ENCODE data around the gene BANP.
"Not testable (repeated sequence)": the region's sequence is repeated elsewhere in the genome, so short reads cannot be mapped to it uniquely, and the experiment has no call there.

The BANP gene

DNA sequence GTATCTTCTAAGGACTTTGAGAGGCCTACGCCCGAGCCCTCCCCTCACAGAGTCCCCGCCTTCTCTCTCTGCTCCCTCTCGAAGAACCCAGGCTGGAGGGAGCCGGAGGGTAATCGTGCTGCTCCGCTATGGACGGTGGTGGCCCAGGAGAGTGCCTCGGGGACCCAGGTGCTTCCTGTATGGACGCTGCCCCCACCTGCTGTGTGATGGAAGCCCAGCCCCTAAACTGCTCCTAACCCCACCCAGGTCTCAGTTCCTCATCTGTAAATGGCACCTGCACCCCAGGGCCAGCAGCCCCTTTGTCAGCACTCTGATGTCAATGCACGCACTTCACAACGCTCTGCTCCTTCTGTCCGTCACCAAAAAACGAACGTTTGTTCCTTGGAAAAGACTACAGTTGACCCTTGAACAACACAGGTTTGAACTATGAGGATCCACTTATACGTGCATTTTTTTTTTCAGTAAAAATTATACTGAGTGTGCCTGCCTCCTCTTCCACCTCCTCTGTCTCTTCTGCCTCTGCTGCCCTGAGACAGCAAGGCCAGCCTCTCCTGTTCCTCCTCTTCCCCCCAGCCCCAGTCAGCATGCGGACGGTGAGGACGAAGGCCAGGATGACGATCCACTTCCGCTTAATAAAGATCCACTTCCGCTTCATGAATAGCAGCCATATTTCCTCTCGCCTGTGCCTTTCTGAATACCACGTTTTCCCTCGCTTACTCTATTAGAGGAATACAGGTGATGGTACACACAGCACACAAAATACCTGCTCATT lies 118.3 kb downstream of the BANP start:
- no peak for DNase-seq

DNA sequence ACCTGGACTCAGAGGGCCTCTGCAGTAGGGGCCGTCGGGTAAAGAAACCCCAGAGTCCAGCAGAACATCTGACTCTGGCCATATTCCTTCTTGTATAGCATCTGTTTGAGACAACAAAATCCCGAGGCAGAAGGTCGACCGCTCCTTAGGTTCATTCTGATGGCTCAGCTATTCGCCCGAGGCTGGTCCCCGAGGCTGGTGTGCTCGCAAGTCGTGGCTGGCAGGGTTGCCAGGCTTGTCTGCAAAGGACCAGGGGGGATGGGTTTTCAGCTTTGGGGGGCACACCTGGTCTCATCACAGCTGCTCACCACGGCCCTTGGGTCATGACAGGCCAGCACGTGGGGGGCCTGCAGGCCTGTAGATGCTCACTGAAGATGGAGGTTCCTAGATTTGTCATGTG lies 119.1 kb downstream of the BANP start:
- DNase-seq: no peak

DNA sequence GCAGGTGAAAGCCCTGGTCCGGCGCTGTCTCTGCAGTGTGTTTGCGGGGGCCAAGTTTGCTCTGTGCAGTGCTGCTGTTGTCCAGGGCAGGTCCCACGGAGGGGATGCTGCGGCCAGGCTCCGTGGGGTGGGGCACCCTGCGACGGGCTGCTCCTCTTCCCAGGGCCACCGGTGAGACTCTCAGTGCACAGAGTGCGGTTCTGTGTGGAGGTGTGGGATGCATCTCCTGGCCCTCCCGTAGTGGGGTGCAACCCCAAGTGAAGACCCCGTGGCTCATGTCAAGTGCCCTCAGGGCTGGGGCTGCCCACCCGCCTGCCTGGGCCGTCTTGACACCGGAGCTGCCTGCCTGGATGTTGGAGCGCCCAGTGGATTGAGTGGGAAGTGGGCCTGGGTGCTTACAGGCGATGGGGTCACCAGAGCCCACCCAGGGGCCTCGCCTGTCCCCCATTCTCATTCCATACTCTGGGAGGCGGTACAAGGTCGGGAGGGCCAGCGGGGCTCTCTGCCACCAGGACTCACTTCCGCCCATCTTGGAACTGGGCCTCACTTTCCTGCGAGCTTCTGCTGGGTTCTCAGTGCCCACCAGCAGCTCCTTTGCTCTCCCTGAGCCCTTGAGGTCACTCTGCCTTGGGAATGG lies 119.9 kb downstream of the BANP start:
- DNase-seq: no peak

DNA sequence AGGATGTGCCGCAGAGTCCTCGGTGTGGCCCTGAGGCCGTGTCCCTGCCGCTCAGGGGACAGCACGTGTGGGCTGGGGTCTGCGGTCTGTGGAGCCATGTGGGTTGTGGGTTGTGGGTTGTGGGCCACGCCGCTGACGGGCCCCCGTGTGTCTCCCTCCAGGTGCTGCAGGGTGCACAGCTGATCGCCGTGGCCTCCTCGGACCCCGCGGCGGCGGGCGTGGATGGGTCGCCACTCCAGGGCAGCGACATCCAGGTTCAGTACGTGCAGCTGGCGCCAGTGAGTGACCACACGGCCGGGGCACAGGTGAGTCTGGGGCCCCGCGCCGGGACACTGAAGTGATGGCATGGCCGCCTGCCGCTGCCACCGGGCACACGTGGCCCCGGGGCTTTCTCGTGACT lies 120.7 kb downstream of the BANP start:
- DNase-seq: no peak

DNA sequence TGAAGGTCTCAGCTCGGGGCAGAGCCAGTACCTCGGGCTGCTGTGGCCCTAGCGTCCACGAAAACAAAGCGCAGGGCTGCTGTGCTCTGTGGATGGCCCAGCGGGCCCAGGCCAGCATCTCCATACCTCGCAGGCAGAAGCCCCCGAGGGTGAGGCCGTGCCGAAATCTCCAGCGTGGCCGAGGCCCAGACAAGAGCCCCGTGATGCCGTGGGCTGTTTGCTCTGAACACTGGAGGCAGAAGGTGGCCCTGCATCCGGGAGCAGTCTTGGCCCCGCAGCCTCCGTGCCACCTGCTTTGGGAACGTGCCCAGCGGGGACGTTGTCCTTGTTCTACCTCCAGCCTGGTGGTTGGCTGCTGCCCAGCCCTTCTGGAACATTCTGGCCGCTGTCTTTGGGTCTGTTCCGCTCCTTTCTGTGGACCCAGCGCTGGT lies 121.4 kb downstream of the BANP start:
- DNase-seq: no peak

DNA sequence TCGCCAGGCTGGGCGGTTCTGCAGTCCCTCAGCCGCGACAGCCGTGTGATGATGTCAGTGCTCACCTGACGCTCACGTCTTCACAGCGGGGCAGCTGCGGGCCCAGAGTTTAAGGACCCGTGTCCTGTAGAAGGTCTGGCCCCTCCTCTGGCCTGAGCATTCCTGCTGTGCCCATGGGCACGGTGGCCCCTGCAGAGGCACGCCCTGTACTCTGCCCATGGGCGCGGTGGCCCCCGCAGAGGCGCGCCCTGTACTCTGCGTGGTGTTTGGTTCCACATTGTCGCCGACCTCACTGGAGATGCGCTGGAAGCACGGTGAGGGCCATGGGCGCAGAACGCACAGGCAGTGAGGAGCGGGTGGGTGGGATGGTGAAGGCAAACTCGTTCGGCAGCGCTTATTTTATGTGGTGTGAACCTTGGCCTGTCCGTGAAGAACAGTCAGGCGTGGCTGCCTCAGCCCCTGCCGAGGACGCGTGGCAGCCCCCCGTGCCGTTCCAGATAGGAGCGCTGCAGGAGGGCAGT lies 122.0 kb downstream of the BANP start:
- no peak for DNase-seq

DNA sequence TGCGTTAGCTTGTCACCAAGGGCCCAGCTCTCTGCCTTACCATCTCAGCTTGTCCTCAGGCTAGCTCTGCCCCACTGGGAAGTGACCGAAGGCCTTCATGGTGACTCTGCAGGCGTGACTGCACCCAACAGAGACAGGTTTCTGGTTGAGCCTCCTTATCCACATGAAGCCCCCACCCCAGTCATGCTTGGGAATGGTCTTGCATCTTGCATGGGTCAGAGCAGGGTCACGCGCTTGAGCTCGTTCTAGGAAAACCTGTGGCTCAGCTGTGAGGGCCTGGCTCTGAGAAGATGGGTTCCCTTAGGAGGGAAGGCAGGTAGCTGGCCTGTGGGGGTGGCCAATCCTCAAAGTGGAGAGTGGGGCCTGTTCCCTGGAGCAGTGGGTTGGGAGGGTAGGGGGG lies 122.8 kb downstream of the BANP start:
- DNase-seq: no peak

DNA sequence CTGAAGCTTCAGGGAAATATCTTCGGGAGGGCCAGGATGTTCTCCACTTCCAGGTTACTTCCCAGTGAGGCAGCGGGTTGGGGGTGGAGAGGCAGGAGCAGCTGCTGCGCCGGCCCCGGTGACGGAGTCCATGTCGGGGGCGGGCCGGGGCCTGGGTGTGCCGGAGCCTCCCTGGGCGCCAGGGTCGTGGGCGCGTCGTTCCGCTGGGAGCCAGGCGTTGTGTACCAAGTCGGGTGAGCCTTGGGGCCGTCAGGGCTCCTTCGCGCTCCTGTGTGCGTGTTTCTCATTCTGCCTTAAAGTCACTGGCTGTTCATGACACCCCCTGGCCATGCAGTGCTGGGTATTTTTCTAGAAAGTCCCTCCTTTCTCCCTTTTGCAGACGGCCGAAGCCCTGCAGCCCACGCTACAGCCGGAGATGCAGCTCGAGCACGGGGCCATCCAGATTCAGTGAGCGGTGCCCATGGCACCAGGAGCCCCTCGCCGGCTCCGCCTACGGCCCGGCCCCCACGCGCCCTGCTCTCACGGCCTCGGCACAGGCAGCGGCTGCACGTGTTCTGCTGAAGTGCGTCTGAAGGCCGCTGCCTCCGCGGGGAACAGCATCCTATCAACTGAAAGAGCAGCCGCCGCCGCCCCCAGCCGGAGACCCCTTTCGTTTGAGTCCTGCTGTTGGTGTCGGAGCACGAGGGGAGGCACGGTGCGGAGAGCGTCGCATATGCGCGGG lies 125.1 kb downstream of the BANP start:
- no peak for DNase-seq

DNA sequence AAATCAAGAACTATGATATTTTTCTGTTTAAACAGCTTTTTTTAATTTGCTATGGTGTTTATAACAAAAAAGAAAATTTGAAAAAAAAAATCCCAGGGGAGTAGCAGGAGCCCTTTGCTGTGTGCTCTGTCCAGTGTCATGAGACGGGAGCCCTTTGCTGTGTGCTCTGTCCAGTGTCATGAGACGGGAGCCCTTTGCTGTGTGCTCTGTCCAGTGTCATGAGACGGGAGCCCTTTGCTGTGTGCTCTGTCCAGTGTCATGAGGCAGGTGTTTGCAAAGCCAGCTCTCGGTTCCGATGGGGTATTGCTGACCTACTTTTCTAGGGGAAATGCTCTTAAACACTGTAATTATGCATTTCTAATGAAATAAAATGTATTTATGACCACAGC lies 125.7 kb downstream of the BANP start:
- not testable (repeated sequence) for DNase-seq

DNA sequence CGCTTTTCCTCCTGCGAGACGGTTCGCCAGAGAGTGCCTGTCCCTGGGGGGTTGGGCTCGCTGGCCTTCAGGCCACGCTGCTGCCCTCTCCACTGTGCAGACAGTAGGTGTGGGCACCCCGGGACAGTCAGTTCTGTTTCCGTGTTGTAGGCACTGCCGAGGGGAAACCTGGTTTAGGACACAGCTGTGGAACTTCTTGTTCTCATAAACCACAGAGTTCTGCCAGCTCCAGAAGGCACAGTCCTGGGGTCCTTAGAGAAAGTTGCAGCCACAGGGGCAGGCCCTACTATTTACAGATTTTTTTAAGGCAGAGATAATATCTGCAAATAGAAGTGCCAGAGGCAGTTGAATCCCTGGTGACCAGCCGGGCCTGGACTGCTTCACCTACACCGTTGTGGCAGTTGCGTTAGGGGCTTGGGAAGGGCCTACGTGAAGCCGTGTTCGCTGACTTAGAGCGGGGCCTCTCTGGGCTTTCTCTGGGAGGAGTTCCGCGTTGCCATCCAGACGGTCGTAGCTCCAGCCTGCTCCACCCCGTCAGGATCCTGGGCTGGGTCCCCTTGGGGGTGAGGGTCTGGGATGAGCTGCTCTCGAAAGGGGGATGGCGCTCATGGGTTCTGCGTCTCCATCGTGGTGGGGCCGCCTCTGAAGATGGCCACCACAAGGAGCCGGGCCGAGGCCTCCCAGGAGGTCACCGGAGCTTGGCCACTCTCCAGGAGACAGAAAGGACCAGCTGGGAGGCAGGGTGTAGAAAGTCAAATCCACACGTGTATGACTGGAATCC lies 126.3 kb downstream of the BANP start:
- DNase-seq: no peak

DNA sequence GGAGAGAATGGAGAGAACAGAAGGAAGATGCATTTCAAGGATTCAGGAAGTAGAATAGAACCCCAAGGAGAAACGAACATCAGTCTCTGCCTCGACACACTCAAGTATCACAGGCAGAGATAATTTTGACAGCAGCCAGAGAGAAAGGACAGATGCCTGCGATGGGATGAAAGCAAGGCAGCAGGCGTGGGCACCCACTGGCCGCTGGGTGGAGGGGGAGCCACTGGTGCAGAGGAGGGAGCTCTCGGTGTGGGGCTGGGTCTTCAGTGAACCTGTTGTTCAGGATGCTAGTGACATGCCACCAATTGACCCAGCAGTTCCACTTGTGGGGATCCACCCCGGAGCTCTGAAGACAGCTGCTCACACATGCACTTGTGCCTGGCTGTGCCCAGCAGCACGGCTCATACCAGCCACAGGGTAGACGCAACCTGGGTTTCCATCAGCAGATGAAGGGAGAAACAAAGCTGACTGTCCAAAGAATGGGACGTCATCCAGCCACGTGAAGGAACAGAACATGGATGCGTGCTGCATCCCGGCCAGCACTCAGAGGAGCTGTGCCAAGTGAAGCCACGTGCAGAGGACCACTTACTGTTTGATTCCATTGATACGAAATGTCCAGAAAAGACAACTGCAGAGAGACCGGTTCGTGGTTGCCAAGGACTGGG lies 127.0 kb downstream of the BANP start:
- DNase-seq: no peak

DNA sequence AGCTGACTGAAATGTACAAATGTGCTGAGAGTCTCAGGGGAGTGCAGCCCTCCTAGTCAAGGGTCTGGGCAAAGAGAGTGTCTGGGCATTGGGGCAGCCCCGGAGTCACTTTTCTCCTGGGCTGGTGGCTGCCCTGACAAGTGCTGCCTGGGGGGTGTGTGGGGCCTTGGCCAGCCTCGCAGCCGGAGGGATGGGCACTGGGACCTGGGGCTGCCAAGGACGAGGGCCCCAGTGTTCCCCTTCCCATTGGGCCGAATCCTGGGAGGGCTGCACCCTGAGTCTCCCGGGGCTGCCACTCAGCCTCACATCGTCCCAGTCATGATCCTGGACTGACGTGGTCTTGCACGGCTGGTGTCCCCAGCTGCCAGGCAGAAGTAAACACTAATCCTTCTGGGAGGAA lies 132.3 kb downstream of the BANP start:
- no peak for DNase-seq

DNA sequence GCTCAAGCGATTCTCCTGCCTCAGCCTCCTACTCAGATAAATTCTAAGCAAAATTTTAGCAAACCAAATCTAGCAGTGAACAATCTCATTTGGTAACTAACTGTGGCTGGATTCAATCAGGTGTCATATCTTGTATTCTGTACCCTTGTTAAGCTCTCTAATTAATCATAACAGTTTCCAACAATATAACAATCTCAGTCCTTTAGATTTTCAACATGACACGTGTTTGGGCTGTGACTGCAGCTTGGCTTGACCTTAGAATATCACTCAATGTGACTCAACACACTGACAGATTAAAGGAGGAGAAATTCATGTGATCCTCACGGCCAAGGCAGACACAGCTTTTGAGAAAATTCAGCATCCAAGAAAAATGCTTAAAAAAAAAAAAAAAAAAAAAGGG lies 133.6 kb downstream of the BANP start:
- no peak for DNase-seq

DNA sequence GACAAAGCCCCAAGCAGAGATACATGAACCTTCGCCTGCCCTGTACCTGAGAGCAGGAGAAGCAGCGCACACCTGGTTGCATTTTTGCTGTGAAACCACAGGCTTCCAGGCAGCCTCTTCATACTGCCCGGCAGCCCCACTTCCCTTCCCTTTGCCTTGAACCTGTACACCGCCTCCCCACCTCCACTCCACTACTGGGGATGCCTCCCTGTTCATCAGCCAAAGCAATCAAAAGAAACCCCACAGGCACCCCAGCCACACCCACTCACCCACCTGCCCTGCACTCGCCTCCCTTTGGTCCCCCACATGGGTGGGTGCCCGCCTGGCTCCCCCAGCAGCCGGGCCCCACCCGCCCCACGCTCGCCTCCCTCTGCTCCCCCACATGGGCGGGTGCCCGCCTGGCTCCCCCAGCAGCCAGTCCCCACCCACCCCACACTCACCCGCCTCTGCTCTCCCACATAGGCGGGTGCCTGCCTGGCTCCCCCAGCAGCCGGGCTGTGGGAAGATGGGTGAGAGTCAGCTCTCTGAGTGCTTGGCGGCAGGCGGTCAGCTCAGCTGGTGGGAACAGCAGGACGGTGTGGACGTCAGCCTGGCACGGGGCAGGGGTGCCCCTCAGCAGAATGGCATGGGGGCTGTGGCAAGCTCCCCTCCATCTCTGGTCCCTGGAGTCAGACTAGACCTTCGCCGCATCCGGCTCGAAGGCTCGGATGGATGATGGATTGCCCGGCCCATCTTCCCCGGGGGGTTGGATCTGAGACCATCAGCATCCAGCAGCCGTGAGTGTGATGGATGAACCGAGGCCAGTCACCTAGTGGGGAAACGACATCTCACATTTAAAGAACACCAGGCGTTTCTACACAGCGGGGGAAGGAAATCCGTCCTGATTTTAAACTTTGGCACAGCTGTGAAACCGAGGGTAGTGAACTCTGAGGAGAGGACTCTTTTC lies 135.6 kb downstream of the BANP start:
- DNase-seq: no peak

DNA sequence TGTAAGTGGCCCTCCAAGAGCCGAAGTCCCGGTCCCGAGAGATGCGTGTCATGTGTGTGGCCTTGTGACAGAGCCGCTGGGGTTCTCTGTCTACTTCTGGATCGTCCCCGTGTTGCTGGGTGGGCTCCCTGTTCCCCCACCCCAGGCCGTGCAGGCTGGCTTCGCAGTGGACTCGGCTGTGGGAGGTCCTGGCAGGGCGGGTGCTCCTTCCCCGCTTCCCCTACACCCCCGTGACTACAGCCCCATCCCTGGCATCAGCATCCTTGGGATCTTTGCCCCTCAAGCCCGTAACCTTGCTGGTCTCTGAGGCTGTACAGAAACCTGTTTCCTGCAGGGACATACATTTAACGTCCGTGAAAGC lies 136.3 kb downstream of the BANP start:
- DNase-seq: no peak

DNA sequence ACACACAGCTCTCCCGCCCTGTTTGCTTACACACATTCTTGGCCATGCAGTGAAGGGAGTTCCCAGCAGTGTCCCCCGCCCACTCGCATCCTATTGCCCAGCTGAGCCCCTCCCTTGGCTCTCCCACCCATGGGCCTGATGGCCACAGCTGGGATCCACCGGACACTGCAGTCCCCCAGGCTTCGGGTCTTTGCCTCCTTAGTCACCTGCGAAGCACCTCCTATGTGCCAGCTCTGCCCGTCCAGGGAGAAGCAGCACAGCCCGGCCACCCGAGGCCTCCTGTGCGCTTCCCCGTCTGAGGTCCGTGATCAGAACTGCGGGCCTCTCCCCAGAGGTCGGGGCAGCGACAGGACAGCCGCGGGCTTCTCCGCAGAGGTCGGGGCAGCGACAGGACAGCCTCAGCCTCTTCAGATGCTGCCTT lies 136.9 kb downstream of the BANP start:
- DNase-seq: no peak

DNA sequence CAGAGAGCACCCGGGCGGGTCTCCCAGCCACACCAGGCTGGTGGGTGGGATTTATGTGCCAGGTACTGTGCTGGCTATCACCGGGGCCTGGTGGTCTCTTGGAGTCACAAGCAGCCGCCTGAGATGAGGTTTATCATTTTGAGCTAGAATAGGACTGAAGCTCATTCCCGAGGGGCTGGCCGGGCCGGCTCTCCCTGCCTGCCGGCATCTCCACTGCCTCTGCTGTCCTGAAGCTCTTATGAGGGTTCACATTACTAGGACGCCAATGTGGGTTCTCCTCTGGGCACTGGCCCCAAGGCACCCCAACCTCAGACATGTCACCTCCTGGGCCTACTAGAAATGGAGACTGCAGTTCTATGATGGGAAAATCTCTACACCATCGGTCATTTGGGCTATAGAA lies 137.4 kb downstream of the BANP start:
- DNase-seq: not testable (repeated sequence)

DNA sequence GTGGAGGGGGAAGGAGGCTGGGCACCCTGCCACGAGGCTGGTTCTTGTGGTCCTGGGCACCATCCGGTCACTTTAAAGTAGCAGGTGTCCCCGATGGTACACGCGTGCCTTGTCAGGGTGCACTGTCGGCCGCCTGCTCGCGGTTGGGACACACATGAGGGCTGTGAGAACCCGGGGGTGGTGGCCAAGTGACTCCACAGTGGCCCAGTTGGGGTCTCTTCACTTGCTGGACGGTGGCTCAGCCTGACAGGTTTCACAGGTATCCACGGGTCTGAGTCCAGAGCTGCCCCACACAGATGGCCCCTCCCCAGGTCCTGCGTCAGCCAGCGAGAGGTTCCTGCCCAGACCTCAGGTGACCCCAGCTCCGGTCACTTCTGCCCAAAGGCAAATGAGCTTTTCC lies 137.8 kb downstream of the BANP start:
- DNase-seq: not testable (repeated sequence)

DNA sequence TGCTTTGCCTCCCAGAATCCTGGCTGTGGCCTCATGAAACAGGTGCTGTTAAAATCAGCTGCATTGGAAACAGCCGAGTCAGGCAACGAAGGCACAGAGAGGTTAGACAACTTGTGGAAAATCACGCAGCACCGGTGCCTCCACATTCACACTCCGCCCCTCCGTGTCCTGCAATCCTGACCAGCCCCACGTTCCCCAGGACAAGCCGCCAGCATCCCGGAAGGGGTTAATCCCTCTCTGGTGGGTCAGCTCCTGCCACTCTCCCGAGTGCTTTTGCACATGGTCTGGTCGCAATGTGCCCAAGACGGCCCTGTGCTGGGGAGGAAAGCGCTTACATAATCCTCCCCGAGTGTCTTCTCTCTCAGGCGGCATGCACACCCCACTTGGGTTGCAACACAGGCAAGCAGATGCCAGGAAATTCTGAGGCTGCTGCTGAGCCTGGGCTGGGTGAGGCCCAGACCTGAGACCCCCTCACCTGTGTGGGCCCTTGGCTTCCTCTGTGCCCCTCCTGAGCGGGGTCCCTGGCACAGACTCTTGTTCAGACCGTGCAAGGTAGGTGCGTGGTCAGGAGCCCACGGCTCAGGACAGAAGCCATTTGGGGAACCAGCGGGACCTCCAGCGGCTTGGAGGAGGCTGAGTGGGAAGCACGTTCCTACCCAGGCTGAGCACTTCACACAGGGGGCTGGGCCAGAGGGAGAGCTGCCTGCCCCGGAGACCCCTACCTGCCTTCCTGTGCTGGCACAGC lies 138.6 kb downstream of the BANP start:
- not testable (repeated sequence) for DNase-seq

DNA sequence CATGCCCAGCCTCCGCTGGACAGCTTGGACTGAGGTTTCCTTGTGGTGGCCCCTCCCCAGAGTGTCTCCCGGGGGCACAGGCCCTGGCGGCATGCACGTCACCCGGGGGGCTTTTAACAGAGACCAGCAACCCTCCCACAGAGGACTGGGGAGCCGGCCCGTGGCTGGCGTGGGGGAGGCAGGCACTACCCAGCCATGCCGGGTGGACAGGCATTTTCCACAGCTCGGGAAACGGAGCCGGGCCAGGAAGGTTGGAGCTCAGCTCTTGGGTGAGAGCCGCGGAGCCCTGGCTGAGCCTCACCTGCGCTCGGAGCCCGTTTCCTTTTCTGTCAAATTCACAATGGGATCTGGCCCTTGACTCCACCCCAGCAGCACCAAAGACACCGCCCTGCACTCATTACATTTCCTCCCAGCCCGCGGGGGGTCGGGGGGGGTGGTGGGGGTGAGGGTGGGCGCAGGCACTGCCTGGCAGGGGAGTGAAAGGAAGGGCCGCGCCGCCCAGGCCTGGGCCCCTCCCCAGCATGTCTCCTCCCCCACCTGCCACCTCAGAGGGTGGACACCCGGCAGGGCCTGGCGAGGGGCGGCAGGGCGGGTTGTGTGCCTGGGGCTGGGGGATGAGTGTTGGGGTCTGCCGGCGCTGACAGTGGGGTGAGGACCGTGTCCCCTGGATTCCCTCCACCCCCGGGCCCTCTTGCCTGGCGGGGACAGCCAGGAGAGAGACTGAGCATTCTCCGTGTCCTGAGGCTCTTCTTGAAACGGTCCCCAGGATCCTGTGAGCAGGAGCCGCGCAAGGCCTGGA lies 139.3 kb downstream of the BANP start:
- DNase-seq: not testable (repeated sequence)
